COR-L47 (cell line): ENCODE data around the gene PRXL2B.

Experiments used
- DNase-seq: peaks from one replicate; lab custom pipeline; 2025; lab: John Stamatoyannopoulos, UW

PRXL2B gene

DNA sequence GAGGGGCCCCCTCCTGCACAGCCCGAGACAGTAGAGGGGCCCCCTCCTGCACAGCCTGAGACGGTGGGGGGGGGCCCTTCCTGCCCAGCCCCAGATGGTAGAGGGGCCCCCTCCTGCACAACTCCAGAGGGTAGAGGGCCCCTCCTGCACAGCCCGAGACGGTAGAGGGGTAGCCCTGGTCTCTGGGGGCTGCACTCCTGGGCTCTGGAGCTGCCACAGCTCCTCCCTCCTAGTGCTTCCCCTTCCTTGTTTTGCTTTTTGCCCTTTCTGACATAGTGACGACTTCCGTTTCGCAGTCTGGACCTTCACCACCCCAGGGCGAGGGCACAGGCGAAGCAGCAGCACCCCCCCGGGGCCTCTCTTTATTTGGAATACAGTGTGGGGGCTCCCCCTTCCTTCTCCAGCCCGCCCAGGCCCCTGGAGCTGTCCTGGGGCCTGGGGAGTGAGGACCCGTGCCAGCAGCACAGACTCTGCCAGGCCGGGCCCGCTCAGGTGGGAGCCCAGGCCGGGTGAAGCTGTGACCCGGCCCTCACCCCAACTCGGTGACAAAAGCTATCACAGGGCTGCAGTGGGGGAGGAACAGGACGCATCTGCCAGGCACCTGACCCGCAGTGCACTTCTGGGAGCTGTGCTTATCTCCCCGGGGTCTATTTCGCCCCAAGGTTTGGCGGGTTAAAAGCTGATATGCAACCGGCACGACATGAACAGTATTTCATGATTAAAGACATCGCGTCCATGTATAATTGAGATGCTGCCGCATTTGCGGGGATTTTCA is 1.1 kb upstream of the PRXL2B start:
- peak; percentile 6 for DNase-seq

DNA sequence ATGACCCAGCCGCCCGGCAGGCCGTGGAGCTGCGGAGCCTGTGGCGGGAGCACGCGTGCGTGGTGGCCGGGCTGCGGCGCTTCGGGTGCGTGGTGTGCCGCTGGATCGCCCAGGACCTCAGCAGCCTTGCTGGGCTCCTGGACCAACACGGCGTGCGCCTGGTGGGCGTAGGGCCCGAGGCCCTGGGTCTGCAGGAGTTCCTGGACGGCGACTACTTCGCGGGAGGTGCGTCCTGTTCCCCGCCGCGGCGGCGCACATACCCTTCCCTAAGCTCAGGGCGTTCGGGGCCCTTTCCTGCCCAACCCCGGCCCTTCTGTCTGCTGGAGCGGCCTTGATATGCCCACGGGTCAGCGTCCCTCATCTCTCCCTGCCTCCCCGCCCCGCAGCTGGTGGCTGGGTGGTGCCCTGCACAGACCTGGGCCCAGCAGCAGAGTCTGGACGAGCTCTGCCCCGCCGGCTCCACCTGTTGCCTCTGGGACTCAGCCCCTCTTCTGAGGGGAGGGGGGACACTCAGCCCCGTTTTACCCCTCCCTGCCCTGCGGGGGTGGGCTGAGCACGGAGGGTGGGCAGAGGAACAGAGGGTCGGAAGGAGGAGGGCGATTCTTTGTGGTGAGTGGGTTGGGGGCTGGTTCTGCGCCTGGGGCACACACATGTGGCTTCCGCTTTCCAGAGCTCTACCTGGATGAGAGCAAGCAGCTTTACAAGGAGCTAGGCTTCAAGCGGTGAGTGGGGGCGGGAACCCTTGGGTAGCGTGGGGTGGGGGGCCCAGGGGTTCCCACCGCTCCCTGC is 688 bp downstream of the PRXL2B start:
- DNase-seq, result peak; percentile 28

DNA sequence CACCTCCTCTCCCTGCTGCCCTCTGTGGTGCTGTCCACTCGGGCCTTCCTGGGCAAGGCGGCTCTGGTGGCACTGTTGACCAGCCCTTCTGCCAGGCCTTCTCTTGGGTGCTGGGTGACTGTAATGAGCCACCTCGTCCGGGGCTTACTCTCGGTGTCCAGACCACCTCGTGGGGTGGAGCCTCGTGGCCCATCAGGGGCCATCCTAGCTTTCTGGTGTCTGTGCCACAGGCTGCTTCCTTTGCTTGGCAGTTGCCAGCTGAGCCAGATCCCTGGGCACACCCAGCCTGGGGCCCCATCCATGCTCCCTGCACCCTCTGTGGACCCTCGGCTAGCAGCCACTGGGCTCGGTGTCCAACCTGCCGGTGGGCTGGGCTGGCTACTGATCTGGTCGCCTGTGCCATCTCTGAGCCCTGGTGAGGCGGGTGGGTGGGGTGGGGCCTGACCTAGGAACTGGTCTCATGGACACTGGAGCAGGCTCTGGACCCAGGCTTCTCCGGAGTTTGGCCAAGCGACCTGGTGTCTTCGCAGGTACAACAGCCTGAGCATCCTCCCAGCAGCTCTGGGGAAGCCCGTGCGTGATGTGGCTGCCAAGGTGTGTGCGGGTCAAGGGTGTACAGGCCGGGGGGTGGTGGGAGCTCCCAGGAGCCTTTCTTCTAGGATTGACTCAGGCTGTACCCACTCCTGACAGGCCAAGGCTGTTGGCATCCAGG is 1.4 kb downstream of the PRXL2B start:
- DNase-seq, result no peak

DNA sequence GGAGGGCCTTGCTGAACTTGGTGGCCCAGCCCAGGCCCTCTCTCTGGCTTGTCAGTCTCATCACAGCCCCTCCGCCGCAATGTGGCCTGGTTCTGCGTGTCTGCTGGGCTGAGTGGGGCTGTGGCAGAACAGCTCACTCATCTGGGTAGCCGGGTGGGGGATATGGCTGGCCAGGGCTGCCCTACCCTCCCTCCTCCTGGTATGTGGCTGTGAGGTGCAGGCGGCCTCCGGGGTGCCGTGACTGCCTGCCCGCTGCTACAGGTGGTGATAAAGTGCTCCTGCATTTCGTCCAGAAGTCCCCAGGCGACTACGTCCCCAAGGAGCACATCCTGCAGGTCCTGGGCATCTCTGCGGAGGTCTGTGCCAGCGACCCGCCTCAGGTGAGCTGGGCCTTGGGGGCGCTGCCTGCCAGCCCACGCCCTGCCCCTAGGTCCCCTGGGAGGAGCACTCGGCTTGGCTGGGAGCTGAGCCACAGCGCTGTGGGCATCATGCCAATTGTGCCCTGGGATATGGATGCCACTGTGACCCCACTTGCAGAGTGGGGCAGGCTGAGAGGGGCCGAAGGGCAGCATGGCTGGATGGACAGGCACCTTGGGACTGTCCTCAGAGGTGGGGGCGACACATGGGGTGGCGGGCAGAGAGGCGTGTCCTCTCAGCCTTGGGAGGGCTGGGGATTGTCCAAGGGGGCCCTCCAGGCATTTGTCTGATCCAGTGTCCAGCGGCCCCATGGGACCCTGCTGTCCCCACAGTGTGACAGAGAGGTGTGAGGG is 2.3 kb downstream of the PRXL2B start:
- DNase-seq, result no peak

DNA sequence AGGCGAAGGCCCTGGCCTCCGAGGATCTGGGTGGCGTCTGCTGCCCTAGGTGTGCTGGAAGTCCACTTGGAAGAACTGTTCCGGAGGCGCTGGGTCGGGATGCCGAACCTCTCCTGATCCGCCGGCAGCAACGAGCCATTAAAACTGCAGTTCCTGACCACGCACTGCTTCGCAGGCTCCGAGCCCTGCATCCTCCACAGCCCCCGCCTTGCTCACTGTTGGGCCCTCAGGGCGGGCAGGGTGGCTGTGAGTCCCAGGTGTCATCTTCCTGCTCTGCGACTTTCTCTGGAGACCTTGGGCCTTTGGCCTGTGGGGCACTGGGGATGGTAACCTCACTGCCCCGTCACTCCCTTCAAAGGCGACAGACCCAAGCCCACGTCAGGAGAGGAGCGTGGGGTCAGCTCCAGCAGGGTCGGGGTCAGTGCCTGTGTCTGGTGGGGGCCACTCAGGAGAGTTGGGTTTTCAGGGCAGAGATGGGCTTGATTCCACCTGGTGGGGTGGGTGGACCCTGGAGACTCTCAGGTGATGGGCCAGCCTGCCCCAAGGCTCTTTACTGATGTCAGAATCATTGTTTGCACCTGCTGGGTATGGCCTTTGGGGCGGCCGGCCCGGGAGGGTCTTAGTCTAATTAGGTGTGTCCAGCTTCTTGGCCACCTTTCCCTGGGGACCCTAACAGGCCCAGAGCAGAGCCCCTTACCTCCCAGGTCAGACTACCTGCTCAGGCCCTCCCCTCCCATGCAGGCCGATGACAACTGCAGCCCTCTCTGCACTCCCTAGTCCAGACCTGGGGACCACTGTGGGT is 3.1 kb downstream of the PRXL2B start:
- no peak for DNase-seq

DNA sequence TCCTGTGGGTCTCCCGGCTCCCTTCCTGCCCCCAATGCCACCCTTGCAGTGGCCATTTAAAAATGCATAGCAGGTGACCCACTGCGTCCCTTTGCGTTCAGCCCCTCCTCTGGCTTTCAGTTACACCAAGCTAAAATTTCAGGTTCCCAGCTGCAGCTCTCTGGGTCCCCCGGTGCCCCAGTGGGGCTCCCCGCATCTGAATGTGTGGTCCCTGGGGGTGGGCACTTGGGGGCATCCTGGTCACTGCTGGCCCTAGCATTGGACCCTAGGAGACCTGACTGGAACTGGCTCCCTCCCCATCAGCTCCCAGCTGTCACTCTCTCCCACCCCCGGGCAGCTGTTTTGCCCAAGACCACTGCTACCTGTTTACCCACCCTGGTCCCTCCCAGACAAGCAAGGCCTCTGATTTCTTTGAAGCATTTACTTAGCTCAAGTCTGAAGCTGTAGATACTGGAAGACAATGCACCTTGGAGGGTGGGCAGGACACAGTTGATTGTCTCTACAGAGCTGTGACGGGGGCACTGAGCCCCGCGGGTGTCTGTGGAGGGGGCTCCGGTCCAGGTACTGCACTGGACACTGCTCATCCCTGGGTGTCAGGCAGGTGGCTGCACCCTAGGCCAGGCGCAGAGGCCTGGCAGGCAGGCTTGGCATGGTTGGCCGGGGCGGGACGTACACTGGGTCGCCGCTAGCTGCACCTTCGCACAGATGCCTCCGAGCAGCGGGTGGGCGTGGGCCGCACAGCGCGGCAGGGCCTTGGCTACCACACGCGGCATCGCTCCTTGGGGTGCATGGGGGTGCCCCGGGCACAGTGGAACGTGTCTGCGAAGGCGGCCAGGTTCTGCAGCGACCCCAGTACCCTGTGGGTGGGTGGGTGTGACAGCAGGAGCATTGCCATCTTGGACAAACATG is 3.9 kb downstream of the PRXL2B start:
- no peak for DNase-seq

DNA sequence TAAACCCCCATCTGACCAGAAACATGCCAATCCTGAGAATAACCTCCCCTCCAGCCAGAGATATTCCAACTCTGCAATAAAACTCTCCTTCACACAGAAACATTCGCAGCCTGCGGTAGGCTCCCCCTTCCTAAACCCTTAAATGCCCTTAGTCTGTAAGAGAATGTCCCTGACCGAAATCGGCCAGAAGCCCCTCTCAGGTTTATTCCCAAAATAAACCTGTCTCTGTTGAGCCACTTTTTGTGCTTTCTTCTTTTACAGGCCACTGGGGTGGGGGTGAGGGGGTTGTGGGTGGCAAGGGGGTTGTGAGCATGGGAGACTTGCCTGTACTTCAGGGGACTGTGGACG is 4.6 kb downstream of the PRXL2B start:
- no peak for DNase-seq

DNA sequence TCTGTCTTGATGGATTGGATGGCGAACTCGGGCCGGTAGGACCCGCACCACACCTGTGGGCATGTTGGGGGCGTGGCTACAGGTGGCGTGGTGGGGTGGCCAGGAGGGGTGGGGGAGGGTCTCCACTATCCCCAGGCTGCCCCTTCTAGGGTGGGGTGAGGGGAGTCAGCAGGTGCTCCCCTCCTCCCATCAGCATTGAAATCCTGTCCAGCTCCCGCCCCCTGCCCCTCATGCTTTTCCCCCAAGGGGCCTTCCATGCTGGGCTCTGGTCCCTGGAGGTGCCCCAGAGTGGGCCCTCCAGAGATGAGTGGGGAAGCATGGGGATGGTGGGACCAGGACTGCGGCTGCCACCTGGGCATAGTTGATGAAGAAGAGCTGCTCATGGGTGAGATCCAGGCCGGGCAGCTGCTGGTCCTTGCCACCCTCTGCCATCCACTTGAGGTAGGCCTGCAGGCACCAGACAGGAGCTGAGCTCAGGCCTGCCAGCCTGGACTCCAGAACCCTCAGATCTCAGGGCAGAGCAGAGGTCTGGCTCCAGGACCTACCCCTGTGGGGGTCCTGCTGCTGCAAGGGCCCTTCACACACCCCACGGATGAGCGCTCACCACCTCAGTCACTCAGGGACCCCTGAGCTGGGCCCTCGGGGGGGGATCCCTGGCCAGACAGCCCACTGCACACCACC is 5.1 kb downstream of the PRXL2B start:
- no peak for DNase-seq

DNA sequence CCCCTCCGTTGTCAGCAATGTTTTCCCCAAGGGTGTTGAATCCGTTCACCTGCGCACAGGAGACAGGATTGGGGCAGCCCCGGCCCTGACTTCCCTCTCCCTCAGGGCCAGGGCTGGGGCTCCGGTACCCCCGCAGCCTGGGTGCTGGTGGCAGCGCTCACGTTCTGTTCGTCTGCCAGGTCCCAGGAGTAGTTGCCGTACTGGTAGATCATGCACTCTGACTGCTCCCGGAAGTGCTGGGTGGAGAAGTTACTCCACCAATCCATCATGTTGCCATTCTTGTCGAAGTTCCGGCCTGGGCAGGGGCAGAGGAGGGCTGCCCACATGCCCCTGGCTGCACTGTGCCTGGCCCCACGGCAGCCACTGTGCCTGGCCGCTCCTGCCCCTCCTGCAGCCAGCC is 6.1 kb downstream of the PRXL2B start:
- DNase-seq, result no peak

DNA sequence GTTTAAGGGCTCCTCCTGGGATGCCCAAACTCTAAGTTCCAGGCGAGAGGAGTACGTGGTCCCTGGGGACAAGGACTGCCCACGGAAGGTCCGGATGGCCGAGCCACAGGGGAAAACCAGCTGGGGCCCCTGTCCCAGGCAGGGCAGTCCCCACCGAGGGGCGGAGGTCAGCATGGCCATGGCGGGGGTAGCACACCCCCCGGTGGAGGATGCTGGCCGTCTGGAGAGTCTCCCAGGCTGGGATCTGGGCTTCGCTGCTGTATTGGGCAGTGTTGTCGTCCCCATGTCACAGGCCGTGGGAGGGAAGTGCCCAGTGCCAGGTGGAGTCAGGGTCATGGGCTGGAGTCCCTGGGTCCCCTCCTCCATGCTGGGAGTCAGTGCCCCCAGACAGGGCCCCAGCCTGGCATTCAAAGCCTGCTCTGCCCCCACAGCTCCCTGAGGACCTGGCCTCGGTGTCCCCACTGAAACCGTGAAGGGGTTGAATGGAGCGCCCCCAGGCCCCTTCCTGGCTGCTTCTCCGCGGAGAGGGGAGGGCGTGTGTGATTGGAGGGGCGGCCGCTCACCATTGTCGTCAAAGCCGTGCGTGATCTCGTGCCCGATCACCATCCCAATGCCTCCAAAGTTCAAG is 6.8 kb downstream of the PRXL2B start:
- DNase-seq, result no peak

DNA sequence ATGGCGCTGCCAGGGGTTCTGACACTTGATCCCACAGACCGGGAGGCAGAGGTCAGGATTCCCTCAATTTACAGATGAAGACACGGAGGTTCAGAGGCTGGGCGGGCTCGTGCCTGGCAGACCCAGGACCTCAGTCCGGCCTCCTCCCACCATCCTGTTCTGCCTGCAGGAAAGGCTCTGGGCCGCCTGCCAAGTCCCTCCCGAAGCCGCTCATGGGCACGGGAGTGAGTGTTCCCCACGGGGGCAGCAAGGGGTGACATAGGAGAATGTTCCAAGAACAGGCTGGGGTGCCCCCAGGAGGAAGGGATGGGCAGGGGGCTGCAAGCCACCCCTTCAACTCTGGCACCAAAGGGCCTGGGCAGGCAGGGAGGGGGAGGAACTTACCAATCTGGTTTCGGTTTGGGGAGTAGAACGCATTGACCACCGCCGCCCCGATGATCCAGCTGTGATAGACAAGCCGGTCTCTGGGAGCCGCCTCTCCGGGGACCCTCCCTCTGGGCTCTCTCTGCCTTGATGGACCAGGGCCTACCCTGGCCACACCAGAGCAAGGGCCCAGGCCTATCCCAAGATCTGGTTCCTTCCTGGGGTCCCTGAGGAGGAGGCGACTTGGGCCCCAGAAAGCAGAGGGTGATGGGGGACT is 7.5 kb downstream of the PRXL2B start:
- peak; percentile 61 for DNase-seq

DNA sequence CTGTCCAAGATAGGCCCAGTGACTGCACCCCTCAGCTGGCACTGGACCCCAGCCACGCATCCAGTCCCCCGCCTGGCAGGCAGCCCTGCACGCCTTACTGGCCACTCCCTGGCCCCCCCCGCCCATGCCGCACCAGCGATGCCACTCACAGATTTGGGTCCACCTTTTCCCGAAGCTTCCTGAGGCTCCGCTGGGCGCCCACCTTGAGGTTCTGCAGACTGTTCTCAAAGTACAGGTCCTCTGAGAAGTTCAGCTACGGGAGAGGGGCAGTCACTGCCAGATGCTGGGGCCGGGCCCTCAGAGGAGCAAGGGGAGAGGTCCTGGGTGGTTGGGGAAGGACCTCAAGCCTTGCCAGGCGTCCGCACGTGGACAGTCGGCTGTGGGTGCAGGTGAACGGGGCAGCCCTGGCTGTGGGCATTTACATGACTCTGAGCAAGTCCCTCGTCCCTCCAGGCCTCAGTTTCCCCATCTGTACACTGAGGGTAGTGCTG is 8.1 kb downstream of the PRXL2B start:
- DNase-seq, result no peak

DNA sequence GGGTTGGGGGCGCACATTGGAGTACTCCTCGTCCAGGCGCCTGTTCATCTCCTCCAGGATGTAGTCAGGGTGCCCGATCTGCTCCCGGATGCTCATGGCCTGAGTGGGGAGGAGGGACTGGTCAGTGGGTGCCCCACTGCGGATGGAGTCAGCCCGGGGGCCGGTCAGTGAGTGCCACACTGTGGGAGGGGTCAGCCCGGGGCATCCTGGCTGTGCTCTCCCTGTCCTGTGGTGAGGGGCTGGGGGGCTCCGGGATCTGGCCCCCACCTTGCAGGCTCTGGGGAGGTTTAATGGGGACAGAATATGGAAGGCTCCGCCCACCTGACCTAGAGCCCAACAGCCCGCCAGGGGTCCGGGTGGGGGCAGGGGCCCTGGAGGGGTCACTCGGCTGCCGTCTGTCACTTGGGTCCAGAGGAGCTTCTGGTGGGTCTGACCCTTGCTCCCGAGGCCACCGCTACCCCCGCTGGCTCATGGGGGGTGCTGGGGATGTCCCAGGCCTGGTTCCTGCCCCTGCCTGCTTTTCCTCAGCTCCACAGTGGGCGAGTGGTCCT is 8.8 kb downstream of the PRXL2B start:
- no peak for DNase-seq

DNA sequence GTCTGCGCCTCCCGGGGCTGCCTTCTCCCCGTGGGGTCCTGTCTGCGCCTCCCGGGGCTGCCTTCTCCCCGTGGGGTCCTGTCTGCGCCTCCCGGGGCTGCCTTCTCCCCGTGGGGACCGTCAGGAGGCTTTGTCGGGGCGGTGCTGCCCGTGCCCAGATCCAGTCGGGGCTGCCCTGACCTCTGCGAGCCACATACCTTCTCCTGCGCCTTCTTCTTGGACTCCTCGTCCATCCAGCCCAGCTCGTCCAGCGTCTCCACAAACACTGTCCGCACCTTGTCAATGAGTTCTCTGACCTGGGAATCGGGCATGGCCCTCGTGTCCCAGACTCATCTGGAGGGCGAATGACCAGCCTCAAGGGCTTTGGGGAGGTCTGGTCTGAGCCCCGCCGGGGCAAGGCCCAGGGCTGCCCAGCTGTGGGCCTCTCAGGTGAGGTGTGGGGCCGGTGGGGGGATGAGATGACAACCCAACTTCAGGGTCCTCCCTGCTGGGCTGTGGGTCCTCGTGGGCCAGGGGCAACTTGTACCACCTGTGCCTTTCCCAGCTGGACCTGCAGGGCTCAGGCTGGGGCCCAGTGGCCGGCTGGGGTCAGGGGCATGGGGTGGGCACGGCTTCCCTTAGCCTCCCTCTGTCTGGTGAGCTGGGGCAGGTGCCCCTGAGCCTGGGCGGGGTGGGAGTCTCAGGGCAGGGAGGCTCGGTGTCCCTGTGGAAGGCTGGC is 9.4 kb downstream of the PRXL2B start:
- no peak for DNase-seq

DNA sequence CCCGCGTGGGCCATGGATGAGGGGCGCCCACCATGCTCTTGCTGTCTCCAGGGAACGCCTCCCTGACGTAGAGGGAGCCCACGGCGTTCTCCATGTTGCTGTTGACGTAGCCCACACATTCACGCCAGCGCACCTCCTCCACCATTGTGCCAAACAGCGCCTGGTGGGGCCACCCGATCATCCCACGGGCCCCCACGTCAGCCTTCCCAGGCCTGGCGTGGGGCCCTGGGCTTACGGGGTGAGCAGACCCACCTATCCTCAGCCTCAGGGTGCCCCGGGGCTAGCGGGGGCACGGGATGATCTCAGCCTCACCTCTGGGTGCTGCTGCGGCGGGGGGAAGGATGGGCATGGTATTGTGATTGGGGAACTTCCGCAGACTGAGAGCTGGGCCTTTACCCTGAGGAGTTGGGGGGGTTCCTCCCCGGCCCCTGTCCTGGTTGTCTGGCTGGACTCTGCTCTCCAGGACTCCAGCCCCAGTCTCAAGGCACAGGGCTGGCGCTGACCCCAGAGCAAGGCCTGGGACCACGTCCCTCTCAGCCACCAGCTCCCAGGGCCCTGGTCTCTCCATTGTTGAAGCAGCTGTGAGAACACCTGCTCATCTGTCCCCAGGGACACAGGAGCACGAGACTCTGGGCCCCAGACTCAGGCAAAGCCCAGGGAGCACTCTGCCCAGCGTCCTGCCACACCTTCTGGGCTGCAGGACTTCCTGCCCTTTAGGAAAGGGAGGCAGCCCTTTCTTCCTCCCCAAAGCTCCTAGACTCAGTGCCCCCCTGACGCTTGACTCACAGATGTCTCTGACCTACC is 10.2 kb downstream of the PRXL2B start:
- no peak for DNase-seq

DNA sequence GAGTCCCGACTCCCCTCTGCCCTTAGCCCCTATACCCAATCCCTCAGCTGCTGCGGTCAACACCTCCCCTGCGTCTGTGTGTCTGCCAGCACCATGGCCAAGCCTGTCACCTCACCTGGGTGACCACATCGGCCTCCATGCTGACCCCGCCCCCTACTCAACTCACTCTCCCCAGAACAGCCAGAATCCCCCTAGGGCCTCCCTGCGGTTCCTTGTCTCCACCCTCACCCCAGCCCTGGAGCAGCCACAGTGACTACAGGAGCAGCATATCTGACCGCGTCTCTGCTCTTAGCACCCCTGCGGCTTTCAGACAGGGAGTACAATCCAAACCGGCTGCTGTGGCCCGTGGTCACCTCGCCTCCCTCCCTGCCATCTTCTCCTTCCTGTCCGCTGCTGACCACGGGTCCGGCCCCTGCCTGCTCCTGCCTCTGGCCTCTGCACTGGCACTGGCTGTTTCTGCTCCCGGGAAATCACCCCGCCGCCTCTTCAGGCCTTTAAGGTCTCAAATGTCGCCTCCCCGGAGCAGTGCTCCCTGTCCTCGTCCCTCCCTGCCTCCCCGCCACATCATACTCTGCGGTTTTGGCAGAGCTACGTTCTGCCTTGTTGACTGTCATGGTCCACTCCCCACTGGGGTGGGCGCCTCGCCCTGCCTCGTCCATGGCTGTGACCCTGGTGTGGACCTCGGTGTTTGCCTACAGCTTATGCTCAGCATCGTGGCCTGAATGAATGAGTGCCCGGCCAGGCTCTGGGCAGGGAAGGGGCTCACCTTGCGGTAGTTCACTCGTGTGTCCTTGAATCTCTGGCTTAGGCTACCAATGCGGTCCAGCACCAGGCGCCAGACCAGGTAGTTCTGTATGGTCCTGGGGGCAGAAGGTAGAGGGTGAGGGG is 11.1 kb downstream of the PRXL2B start:
- no peak for DNase-seq
